ENCODE results near the gene SLCO2B1. TPM values are rescaled to one million over a fixed set of nuclear protein-coding genes. Genes with fewer than 3 reads are reported as not detected.

The SLCO2B1 gene
- total RNA-seq, 1 donor from 2014 or later, result not detected

- TF ChIP-seq CTCF (conservative IDR thresholded peaks at IDR 0.05), result no peak
- Mint-ChIP-seq H3K36me3 (ENCODE audit: low read depth) (no peaks in the 10 kb centered on the region), H3K27me3 (ENCODE audit: low read depth) (no peaks in the 10 kb centered on the region), H3K27ac (ENCODE audit: unreplicated experiment) (no peak overlapping the region), H3K4me1 (no peaks in the 10 kb centered on the region), H3K9me3 (peaks cover 6% of the 10 kb centered on the region), H3K4me3 (no peak overlapping the region)
- no peak for DNase-seq (ENCODE audit: low read depth, low spot score)
These were observed 43.7 kb upstream of the SLCO2B1 start for GRCh38 chr11:75107187-75107586.

- Mint-ChIP-seq H3K4me3 (no peak overlapping the region), H3K27me3 (ENCODE audit: low read depth) (peaks cover 3% of the 10 kb centered on the region), H3K36me3 (ENCODE audit: low read depth) (peaks cover 4% of the 10 kb centered on the region), H3K4me1 (no peaks in the 10 kb centered on the region), H3K27ac (ENCODE audit: unreplicated experiment) (no peak overlapping the region), H3K9me3 (peaks cover 17% of the 10 kb centered on the region)
- TF ChIP-seq CTCF (conservative IDR thresholded peaks at IDR 0.05), result no peak
- no peak for DNase-seq (ENCODE audit: low read depth, low spot score)
These were observed 38.7 kb upstream of the SLCO2B1 start for GRCh38 chr11:75112200-75112599.

GRCh38 chr11:75113030-75113429, 37.9 kb upstream of the SLCO2B1 start:
- Mint-ChIP-seq H3K36me3 (ENCODE audit: low read depth) (peaks cover 4% of the 10 kb centered on the region), H3K27me3 (ENCODE audit: low read depth) (peaks cover 3% of the 10 kb centered on the region), H3K4me1 (no peaks in the 10 kb centered on the region), H3K9me3 (peaks cover 19% of the 10 kb centered on the region), H3K27ac (ENCODE audit: unreplicated experiment) (no peak overlapping the region), H3K4me3 (no peak overlapping the region)
- TF ChIP-seq CTCF (conservative IDR thresholded peaks at IDR 0.05), result no peak
- no peak for DNase-seq (ENCODE audit: low read depth, low spot score)

GRCh38 chr11:75114465-75114864, 36.4 kb upstream of the SLCO2B1 start:
- no peak for DNase-seq (ENCODE audit: low read depth, low spot score)
- no peak overlapping the region for H3K27ac Mint-ChIP-seq (ENCODE audit: unreplicated experiment)
- H3K4me3 Mint-ChIP-seq, result no peak overlapping the region
- no peak for TF ChIP-seq CTCF (conservative IDR thresholded peaks at IDR 0.05)
- H3K9me3 Mint-ChIP-seq, result peaks cover 22% of the 10 kb centered on the region
- H3K36me3 Mint-ChIP-seq (ENCODE audit: low read depth), result peaks cover 4% of the 10 kb centered on the region
- H3K27me3 Mint-ChIP-seq (ENCODE audit: low read depth), result peaks cover 5% of the 10 kb centered on the region
- H3K4me1 Mint-ChIP-seq, result no peaks in the 10 kb centered on the region

- Mint-ChIP-seq H3K36me3 (ENCODE audit: low read depth) (peaks cover 4% of the 10 kb centered on the region), H3K27me3 (ENCODE audit: low read depth) (peaks cover 16% of the 10 kb centered on the region), H3K9me3 (peaks cover 16% of the 10 kb centered on the region), H3K4me1 (no peaks in the 10 kb centered on the region), H3K4me3 (no peak overlapping the region), H3K27ac (ENCODE audit: unreplicated experiment) (no peak overlapping the region)
- no peak for DNase-seq (ENCODE audit: low read depth, low spot score)
- TF ChIP-seq CTCF (conservative IDR thresholded peaks at IDR 0.05), result no peak
These were observed 32.3 kb upstream of the SLCO2B1 start for GRCh38 chr11:75118577-75118976.

- H3K36me3 Mint-ChIP-seq (ENCODE audit: low read depth), result no peaks in the 10 kb centered on the region
- TF ChIP-seq CTCF (conservative IDR thresholded peaks at IDR 0.05), result no peak
- no peak for DNase-seq (ENCODE audit: low read depth, low spot score)
- no peak overlapping the region for H3K27ac Mint-ChIP-seq (ENCODE audit: unreplicated experiment)
- H3K4me1 Mint-ChIP-seq, result no peaks in the 10 kb centered on the region
- peaks cover 7% of the 10 kb centered on the region for H3K9me3 Mint-ChIP-seq
- peaks cover 15% of the 10 kb centered on the region for H3K27me3 Mint-ChIP-seq (ENCODE audit: low read depth)
- no peak overlapping the region for H3K4me3 Mint-ChIP-seq
These were observed 24.3 kb upstream of the SLCO2B1 start for GRCh38 chr11:75126564-75126963.
